B cell (primary cell): Measurements from ENCODE around the gene PSENEN. TPM values are rescaled to one million over a fixed set of nuclear protein-coding genes. Genes with fewer than 3 reads are reported as not detected.
A peak's percentile ranks its signal among the peaks of the same experiment; 100 is the strongest.

Source experiments
- ATAC-seq: fragments of 200-7000 bp; cut with Tn5 transposase; one replicate; pipeline ENCODE4 v1.10.0; 2021; ENCODE audit warnings: low read depth, mild to moderate bottlenecking, moderate number of reproducible peaks, moderate library complexity
- CTCF ChIA-PET: fragments of 350-600 bp; sonication (Branson Sonifier 250); formaldehyde crosslinking; loops from one replicate; lab custom pipeline; 2021; ENCODE audit warnings: antibody characterized with exemption, inconsistent platforms; lab: Charles Lee
- POLR2A ChIA-PET: fragments of 350-600 bp; sonication (Branson Sonifier 250); formaldehyde crosslinking; loops from one replicate; lab custom pipeline; 2021; ENCODE audit warnings: antibody characterized with exemption; lab: Charles Lee
- DNase-seq: peaks from one replicate; pipeline ENCODE4 v3.0.0; 2013
- H2AFZ ChIP-seq: 2 replicates; pipeline ENCODE4 v1.6.1; 2012; ENCODE audit warnings: mild to moderate bottlenecking, low read depth, low read length; ENCODE audit not compliant: insufficient read depth, poor library complexity, severe bottlenecking
- H3K27ac ChIP-seq, 2 donors: 1 replicate in 1 of 2; 2 replicates in 1 of 2; pipeline ENCODE4 v1.5.1; 2012 to 2013; ENCODE audit warnings: low read length in 2 of 2, mild to moderate bottlenecking in 2 of 2, moderate library complexity in 1 of 2
- H3K27me3 ChIP-seq, 4 experiments: fragments of 200-600 bp in 1 of 4; sonication (generic) in 1 of 4; replicated peaks in 1 of 4; 1 replicate in 2 of 4; 2 replicates in 2 of 4; pipeline versions ENCODE4 v1.6.1 to v1.7.0; 2013 to 2016; ENCODE audit warnings: low read length in 3 of 4, mild to moderate bottlenecking in 2 of 4, mixed read lengths in 1 of 4, moderate library complexity in 1 of 4; ENCODE audit not compliant: insufficient read depth in 4 of 4, control insufficient read depth in 3 of 4; ENCODE audit errors: control extremely low read depth in 1 of 4
- H3K36me3 ChIP-seq, 2 experiments: replicated peaks in 1 of 2; 1 replicate in 1 of 2; 2 replicates in 1 of 2; pipeline versions ENCODE4 v1.6.1 to v1.7.1; 2013; ENCODE audit warnings: low read length in 1 of 2; ENCODE audit not compliant: insufficient read depth in 2 of 2, control insufficient read depth in 1 of 2; ENCODE audit errors: control extremely low read depth in 1 of 2, extremely low read depth in 1 of 2
- H3K4me1 ChIP-seq, 2 donors: fragments of 200-600 bp in 1 of 2; sonication (generic) in 1 of 2; 1 replicate in 1 of 2; 2 replicates in 1 of 2; pipeline versions ENCODE4 v1.5.1 to v1.6.1; 2013 to 2017; ENCODE audit warnings: low read length in 2 of 2; ENCODE audit not compliant: control insufficient read depth in 2 of 2, insufficient read depth in 2 of 2
- H3K4me2 ChIP-seq: replicated peaks from 2 replicates; pipeline ENCODE3; 2012; ENCODE audit warnings: mild to moderate bottlenecking, low read depth, low read length; ENCODE audit not compliant: poor library complexity, severe bottlenecking
- H3K4me3 ChIP-seq, 5 experiments: fragments of 200-600 bp in 1 of 5; sonication (generic) in 1 of 5; 1 replicate in 3 of 5; 2 replicates in 2 of 5; pipeline versions ENCODE4 v1.5.1 to v1.7.0; 2011 to 2016; ENCODE audit warnings: low read length in 4 of 5, mild to moderate bottlenecking in 4 of 5, low read depth in 2 of 5, control low read depth in 1 of 5, moderate library complexity in 1 of 5; ENCODE audit not compliant: insufficient read depth in 1 of 5; ENCODE audit errors: control extremely low read depth in 1 of 5, extremely low read depth in 1 of 5
- H3K79me2 ChIP-seq: fragments of 200-600 bp; sonication (generic); one replicate; pipeline ENCODE4 v1.6.0; 2016; ENCODE audit warnings: low read length; ENCODE audit not compliant: control insufficient read depth, insufficient read depth
- H3K9ac ChIP-seq: fragments of 200-600 bp; sonication (generic); 2 replicates; pipeline ENCODE4 v1.6.1; 2017; ENCODE audit warnings: mild to moderate bottlenecking, low read length, moderate library complexity
- H3K9me3 ChIP-seq, 3 donors: one replicate each; pipeline versions ENCODE4 v1.6.1 to v1.7.1; 2013; ENCODE audit warnings: low read length in 2 of 3; ENCODE audit not compliant: control insufficient read depth in 2 of 3, insufficient read depth in 1 of 3; ENCODE audit errors: control extremely low read depth in 1 of 3
- H4K20me1 ChIP-seq: 2 replicates; pipeline ENCODE4 v1.6.0; 2012; ENCODE audit warnings: mild to moderate bottlenecking, low read length; ENCODE audit not compliant: insufficient read depth, control insufficient read depth, poor library complexity, severe bottlenecking
- H3K27ac Mint-ChIP-seq: one replicate; pipeline ENCODE4 v1.8.0; 2021; ENCODE audit warnings: mixed read lengths
- H3K27me3 Mint-ChIP-seq: one replicate; pipeline ENCODE4 v1.8.0; 2021; ENCODE audit warnings: mixed read lengths
- H3K4me1 Mint-ChIP-seq: one replicate; pipeline ENCODE4 v1.8.0; 2021; ENCODE audit warnings: mixed read lengths
- H3K4me3 Mint-ChIP-seq: one replicate; pipeline ENCODE4 v1.8.0; 2021; ENCODE audit warnings: mixed read lengths
- H3K9me3 Mint-ChIP-seq: one replicate; pipeline ENCODE4 v1.8.0; 2022; ENCODE audit warnings: mixed read lengths; ENCODE audit not compliant: insufficient read depth
- CTCF ChIP-seq: fragments of 200-600 bp; IDR thresholded peaks from one replicate; pipeline ENCODE4 v1.8.0; 2022; ENCODE audit warnings: antibody characterized with exemption, mild to moderate bottlenecking
- EZH2 ChIP-seq: IDR thresholded peaks from 2 replicates; pipeline ENCODE4 v1.6.1; 2012; ENCODE audit warnings: borderline replicate concordance, low read depth, mild to moderate bottlenecking, moderate library complexity, low read length; ENCODE audit not compliant: insufficient read depth, poor library complexity, severe bottlenecking
- WGBS: methylation state at CpG from one replicate; pipeline ENCODE4 v1.1.5; 2013; ENCODE audit warnings: missing lambda C conversion rate; ENCODE audit not compliant: insufficient coverage; 5-methylcytosine and 5-hydroxymethylcytosine counted together
- intact Hi-C: fragments of 100-400 bp; cut with micrococcal nuclease; formaldehyde crosslinking; loops from one replicate; pipeline ENCODE4 v1.10.0; 2022
- polyA plus RNA-seq: library from polyadenylated mRNA; depleted of rRNA; stranded (reverse); fragments of >200 nt; gene quantifications from 2 replicates; pipeline ENCODE4 v1.2.3, GENCODE V29; 2012
- total RNA-seq, 2 donors: library from RNA; stranded (reverse); fragments of 120-200 nt in 1 of 2; gene quantifications; 1 replicate in 1 of 2; 2 replicates in 1 of 2; pipeline versions ENCODE4 v1.2.3 to v1.2.4, GENCODE V29; 2013 to 2022

The PSENEN gene
- total and polyA plus RNA-seq, 2 donors (not counting 1 experiment from before 2014, with no cell fraction given), result 17.7 to 36.4 TPM

DNA sequence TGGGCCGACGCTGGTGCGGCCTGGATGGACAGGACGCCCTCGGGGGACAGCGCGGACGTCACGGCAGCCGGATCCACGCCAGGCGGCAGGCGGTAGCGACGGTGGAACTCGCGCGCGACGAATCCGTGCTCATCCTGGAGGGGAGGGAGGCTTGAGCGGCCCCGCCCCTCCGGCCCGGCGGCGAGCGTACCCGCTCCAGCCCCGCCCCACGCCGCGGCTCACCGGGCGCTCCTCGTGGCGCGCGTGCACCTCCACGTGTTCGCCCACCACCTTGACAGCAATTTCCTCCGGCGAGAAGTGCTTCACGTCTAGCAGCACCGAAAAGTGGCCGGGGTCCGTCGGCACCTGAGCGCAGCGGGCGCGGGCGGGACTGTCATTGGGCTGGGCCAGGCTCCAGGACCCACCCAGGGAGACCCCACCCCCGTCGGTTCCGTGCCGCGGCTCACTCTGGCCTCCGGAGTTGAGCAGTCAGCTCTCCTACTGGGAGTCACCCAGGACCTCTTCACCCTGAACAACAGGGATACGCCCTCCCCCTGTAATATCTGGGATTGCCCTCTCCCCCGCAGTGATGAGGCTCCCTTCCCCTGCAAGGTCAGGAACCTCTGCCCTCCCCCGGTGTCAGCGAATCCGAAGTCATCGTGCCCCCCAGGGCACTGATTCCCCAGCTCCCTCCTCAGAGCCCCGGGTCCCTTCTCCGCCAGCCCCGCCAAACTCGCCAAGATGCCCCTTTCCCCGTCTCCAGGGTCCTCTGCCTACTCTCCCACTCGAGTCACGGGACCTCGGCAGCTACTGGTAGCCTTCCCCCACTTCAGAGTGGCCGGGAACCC is 10.3 kb downstream of the PSENEN start:
- peak overlapping the region; percentile 98 for H3K4me2 ChIP-seq
- intact Hi-C loops, result loop anchor here (5.0 kb wide), 1 partner anchor 63 kb away; no protein-coding TSS in a partner anchor
- TF ChIP-seq CTCF (no peak), EZH2 (no peak)
- H3K79me2 ChIP-seq, result peaks cover 23% of the 10 kb centered on the region
- H3K27me3 ChIP-seq, result peaks cover 0 to 26% (median 10%) of the 10 kb centered on the region in 4 experiments
- peaks cover 0 to 26% of the 10 kb centered on the region in 2 experiments for H3K36me3 ChIP-seq
- Mint-ChIP-seq H3K27ac (peak overlapping the region; percentile 63), H3K27me3 (peaks cover 17% of the 10 kb centered on the region), H3K4me1 (peaks cover 34% of the 10 kb centered on the region), H3K9me3 (no peaks in the 10 kb centered on the region), H3K4me3 (peak overlapping the region; percentile 74)
- H3K9ac ChIP-seq, result no peak overlapping the region
- H4K20me1 ChIP-seq, result peaks cover 4% of the 10 kb centered on the region
- 33% methylated on average over 74 of the region's 74 CpGs for WGBS
- H2AFZ ChIP-seq, result peak overlapping the region; percentile 82
- H3K27ac ChIP-seq, result no peak overlapping the region
- no peak overlapping the region for H3K4me3 ChIP-seq
- peak; percentile 70 for DNase-seq
- peaks cover 0 to 10% (median 0%) of the 10 kb centered on the region in 3 donors for H3K9me3 ChIP-seq
- ChIA-PET CTCF (interaction anchor here (1.3 kb wide), 1 partner anchor 15 kb away, joined by 3 read pairs; no protein-coding TSS in a partner anchor), POLR2A (interaction anchor here (2.2 kb wide), 1 partner anchor 11 kb away, joined by 17 read pairs; the partner anchor contains the start of genes PSENEN and U2AF1L4)
- peaks cover 24 to 35% of the 10 kb centered on the region in 2 donors for H3K4me1 ChIP-seq
- no peak for ATAC-seq
